Liver (tissue), 9 donors: ENCODE measurements around the gene CFHR1. TPM values are rescaled to one million over a fixed set of nuclear protein-coding genes. Genes with fewer than 3 reads are reported as not detected.

ENCODE experiments used
- DNase-seq: peaks from one replicate; pipeline ENCODE4 v3.0.0-alpha.2; 2017; ENCODE audit warnings: low spot score
- H3K27ac ChIP-seq, 2 donors: one replicate each; pipeline ENCODE4 v1.7.0; 2013; ENCODE audit warnings: inconsistent platforms in 2 of 2, low read length in 2 of 2, control low read depth in 1 of 2, low read depth in 1 of 2, mild to moderate bottlenecking in 1 of 2
- H3K27me3 ChIP-seq, 4 donors: one replicate each; pipeline versions ENCODE4 v1.6.1 to v1.7.0; 2013; ENCODE audit warnings: low read length in 3 of 4, inconsistent platforms in 1 of 4, mild to moderate bottlenecking in 1 of 4, moderate library complexity in 1 of 4; ENCODE audit not compliant: control insufficient read depth in 4 of 4, insufficient read depth in 4 of 4
- H3K36me3 ChIP-seq, 4 donors: one replicate each; pipeline versions ENCODE4 v1.6.1 to v1.7.0; 2013; ENCODE audit warnings: low read length in 3 of 4, mild to moderate bottlenecking in 3 of 4, low read depth in 1 of 4, moderate library complexity in 1 of 4; ENCODE audit not compliant: control insufficient read depth in 4 of 4, insufficient read depth in 3 of 4
- H3K4me1 ChIP-seq, 4 donors: one replicate each; pipeline versions ENCODE4 v1.6.1 to v1.7.0; 2013; ENCODE audit warnings: low read length in 3 of 4, mild to moderate bottlenecking in 3 of 4, moderate library complexity in 1 of 4; ENCODE audit not compliant: control insufficient read depth in 4 of 4, insufficient read depth in 4 of 4
- H3K4me3 ChIP-seq, 3 donors: one replicate each; pipeline versions ENCODE4 v1.6.1 to v1.7.0; 2013; ENCODE audit warnings: low read length in 3 of 3, control low read depth in 1 of 3, low read depth in 1 of 3, mild to moderate bottlenecking in 1 of 3
- H3K9ac ChIP-seq, 2 donors: one replicate each; pipeline ENCODE4 v1.7.0; 2013; ENCODE audit warnings: low read length in 2 of 2, mild to moderate bottlenecking in 2 of 2, moderate library complexity in 2 of 2, control low read depth in 1 of 2, low read depth in 1 of 2
- H3K9me3 ChIP-seq, 4 donors: one replicate each; pipeline versions ENCODE4 v1.6.1 to v1.7.0; 2013; ENCODE audit warnings: low read length in 3 of 4; ENCODE audit not compliant: control insufficient read depth in 4 of 4
- ATF3 ChIP-seq: IDR thresholded peaks from 2 replicates; pipeline ENCODE4 v1.6.1; 2016; ENCODE audit warnings: antibody characterized with exemption
- CTCF ChIP-seq: fragments of 150-350 bp; IDR thresholded peaks from 2 replicates; pipeline ENCODE4 v1.5.1; 2017; ENCODE audit warnings: improper control_type of control experiment, low read depth, low read length; ENCODE audit not compliant: missing input control
- EGR1 ChIP-seq, 2 donors: IDR thresholded peaks; 2 replicates each; pipeline ENCODE4 v1.6.1; 2016 to 2018; ENCODE audit warnings: antibody characterized with exemption in 2 of 2, low read depth in 2 of 2
- FOXA1 ChIP-seq: IDR thresholded peaks from 2 replicates; pipeline ENCODE4 v1.6.1; 2016; ENCODE audit warnings: antibody characterized with exemption
- GABPA ChIP-seq, 2 donors: IDR thresholded peaks in 1 of 2; conservative IDR thresholded peaks in 1 of 2; 2 replicates each; pipeline ENCODE4 v1.6.1; 2016; ENCODE audit warnings: antibody characterized with exemption in 2 of 2, mild to moderate bottlenecking in 1 of 2, moderate library complexity in 1 of 2
- HNF4A ChIP-seq, 2 donors: conservative IDR thresholded peaks; 2 replicates each; pipeline ENCODE4 v1.6.1; 2016; ENCODE audit warnings: antibody characterized with exemption in 2 of 2, mild to moderate bottlenecking in 2 of 2
- MAX ChIP-seq: IDR thresholded peaks from 2 replicates; pipeline ENCODE4 v1.6.1; 2016; ENCODE audit warnings: antibody characterized with exemption
- NR2F2 ChIP-seq: IDR thresholded peaks from 2 replicates; pipeline ENCODE4 v1.6.1; 2016; ENCODE audit warnings: antibody characterized with exemption
- REST ChIP-seq: IDR thresholded peaks from 2 replicates; pipeline ENCODE4 v1.6.1; 2016; ENCODE audit warnings: antibody characterized with exemption, mild to moderate bottlenecking
- RXRA ChIP-seq, 2 donors: IDR thresholded peaks; 2 replicates each; pipeline ENCODE4 v1.6.1; 2017 to 2018; ENCODE audit warnings: antibody characterized with exemption in 2 of 2, mild to moderate bottlenecking in 1 of 2
- SP1 ChIP-seq: IDR thresholded peaks from 2 replicates; pipeline ENCODE4 v1.6.1; 2018; ENCODE audit warnings: antibody characterized with exemption, mild to moderate bottlenecking
- TAF1 ChIP-seq: conservative IDR thresholded peaks from 2 replicates; pipeline ENCODE4 v1.6.1; 2016; ENCODE audit warnings: antibody characterized with exemption, mild to moderate bottlenecking
- YY1 ChIP-seq: IDR thresholded peaks from 2 replicates; pipeline ENCODE4 v1.6.1; 2016; ENCODE audit warnings: antibody characterized with exemption, mild to moderate bottlenecking
- WGBS: extraction: QIAGEN DNeasy Blood & Tissue Kit; methylation state at CpG from one replicate; pipeline ENCODE4 v1.1.7; 2013; 5-methylcytosine and 5-hydroxymethylcytosine counted together
- polyA plus RNA-seq, 2 donors: library from polyadenylated mRNA; stranded (reverse) in 1 of 2; unstranded in 1 of 2; fragments of 200-250 nt in 1 of 2; fragments of >200 nt in 1 of 2; fragmentation: Nextera tagmentation in 1 of 2; extraction: Ambion mirVana in 1 of 2; gene quantifications; one replicate each; pipeline versions ENCODE4 v1.2.1 to v1.2.3, GENCODE V29; 2013 to 2015
- total RNA-seq, 2 donors: library from RNA; depleted of rRNA; stranded (reverse); fragments of >200 nt; gene quantifications; one replicate each; pipeline ENCODE4 v1.2.3, GENCODE V29; 2014
- donor health status: healthy.
- donor health status: healthy.
- donor health status: healthy.
- donor health status: healthy.
- donor health status: healthy.

The CFHR1 gene
- total and polyA plus RNA-seq, 4 donors = 288 to 1,028 (median 507) TPM

- H3K4me3 ChIP-seq = no peak overlapping the region
- H3K27me3 ChIP-seq = no peaks in the 10 kb centered on the region
- H3K4me1 ChIP-seq = no peaks in the 10 kb centered on the region
- no peak overlapping the region for H3K27ac ChIP-seq
- no peak for DNase-seq
- TF ChIP-seq EGR1 (IDR thresholded peaks at IDR 0.05; ENCODE audit: low read depth in 2 of 2) = no peak
- no peak for TF ChIP-seq FOXA1
- no peak for TF ChIP-seq YY1
- no peak for TF ChIP-seq REST
- TF ChIP-seq ATF3 = no peak
- TF ChIP-seq RXRA (IDR thresholded peaks at IDR 0.05) = no peak
- no peak for TF ChIP-seq CTCF
- TF ChIP-seq TAF1 = no peak
- no peak for TF ChIP-seq MAX
- no peak for TF ChIP-seq HNF4A (conservative IDR thresholded peaks at IDR 0.05)
- no peak for TF ChIP-seq SP1
- no peak for TF ChIP-seq GABPA (IDR thresholded peaks at IDR 0.05 in 1 of 2, conservative IDR thresholded peaks at IDR 0.05 in 1 of 2)
- WGBS = 88% methylated on average over 2 of the region's 2 CpGs
- no peaks in the 10 kb centered on the region for H3K9me3 ChIP-seq
- no peaks in the 10 kb centered on the region for H3K36me3 ChIP-seq
- H3K9ac ChIP-seq = no peak overlapping the region
These were observed 37.7 kb downstream of the CFHR1 start for GRCh38 chr1:196857188-196857587.

GRCh38 chr1:196858811-196859210 is 39.3 kb downstream of the CFHR1 start:
- H3K36me3 ChIP-seq = no peaks in the 10 kb centered on the region
- H3K27me3 ChIP-seq = no peaks in the 10 kb centered on the region
- H3K4me3 ChIP-seq = no peak overlapping the region
- H3K9ac ChIP-seq = no peak overlapping the region
- H3K4me1 ChIP-seq = no peaks in the 10 kb centered on the region
- TF ChIP-seq ATF3 (no peak), NR2F2 (no peak), CTCF (no peak), EGR1 (IDR thresholded peaks at IDR 0.05; ENCODE audit: low read depth in 2 of 2) (no peak)
- 85% methylated on average over 3 of the region's 3 CpGs for WGBS
- H3K9me3 ChIP-seq = no peaks in the 10 kb centered on the region
- no peak overlapping the region for H3K27ac ChIP-seq
- DNase-seq = no peak
